ENCODE measurements around the gene NCOA3.

Gene NCOA3

GRCh38 chr20:47687095-47687987, 185.7 kb downstream of the NCOA3 start:
- no peaks in the 10 kb centered on the region for H3K9me3 Mint-ChIP-seq
- H3K27ac Mint-ChIP-seq: no peak overlapping the region
- no peak overlapping the region for H3K4me3 Mint-ChIP-seq
- no peaks in the 10 kb centered on the region for H3K36me3 Mint-ChIP-seq (ENCODE audit: low read depth)
- no peaks in the 10 kb centered on the region for H3K4me1 Mint-ChIP-seq (ENCODE audit: low read depth)
- H3K27me3 Mint-ChIP-seq: peaks cover 4% of the 10 kb centered on the region

DNA sequence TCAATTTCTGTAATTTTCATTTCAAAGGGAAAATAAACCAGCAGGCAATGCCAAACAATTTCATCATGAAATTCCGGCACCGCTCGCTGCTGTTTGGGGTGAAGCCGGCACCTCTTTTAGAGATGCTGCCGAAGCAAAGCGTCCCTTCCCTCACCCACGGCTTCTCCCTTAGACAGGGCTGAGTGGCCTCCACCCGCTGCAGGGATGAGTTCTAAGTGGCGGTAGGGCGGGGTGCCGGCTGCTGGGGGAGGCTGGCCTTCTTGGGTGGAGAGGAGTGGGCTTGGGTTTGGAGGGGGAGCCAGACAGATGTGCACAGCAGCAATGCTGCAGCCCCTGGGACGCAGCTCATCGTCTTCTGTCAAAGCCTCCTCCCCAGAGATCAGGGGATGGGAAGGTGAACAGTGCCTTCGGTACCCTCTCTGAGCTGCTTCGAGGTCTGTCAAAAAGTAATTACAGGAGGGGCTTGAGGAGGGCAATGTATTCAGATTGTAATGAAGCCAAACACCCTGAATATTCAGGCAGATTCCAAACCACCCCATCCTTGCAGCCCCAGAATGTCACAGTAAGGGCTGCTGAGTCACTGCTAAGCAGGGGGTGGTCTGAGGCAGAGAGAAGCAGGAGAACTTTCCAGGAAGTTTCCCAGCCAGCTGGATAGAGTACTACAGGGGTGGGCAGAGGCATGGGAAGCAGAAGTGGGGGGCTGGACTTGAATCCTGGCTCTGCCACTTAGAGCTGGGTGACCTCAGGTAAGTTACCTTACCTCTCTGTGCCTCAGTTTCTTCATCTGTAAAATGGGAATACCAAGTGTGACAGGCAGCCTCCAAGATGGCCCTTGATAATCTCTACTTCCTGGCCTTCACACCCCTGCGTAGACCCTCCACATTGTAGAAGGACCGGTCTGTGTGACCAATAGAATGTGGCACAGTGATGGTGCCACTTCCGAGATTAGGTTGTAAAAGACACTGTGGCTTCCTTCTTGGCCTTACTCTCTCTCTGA, 187.0 kb downstream of the NCOA3 start:
- H3K4me3 Mint-ChIP-seq: no peak overlapping the region
- H3K36me3 Mint-ChIP-seq (ENCODE audit: low read depth): no peaks in the 10 kb centered on the region
- no peaks in the 10 kb centered on the region for H3K4me1 Mint-ChIP-seq (ENCODE audit: low read depth)
- peaks cover 4% of the 10 kb centered on the region for H3K27me3 Mint-ChIP-seq
- no peaks in the 10 kb centered on the region for H3K9me3 Mint-ChIP-seq
- H3K27ac Mint-ChIP-seq: no peak overlapping the region

DNA sequence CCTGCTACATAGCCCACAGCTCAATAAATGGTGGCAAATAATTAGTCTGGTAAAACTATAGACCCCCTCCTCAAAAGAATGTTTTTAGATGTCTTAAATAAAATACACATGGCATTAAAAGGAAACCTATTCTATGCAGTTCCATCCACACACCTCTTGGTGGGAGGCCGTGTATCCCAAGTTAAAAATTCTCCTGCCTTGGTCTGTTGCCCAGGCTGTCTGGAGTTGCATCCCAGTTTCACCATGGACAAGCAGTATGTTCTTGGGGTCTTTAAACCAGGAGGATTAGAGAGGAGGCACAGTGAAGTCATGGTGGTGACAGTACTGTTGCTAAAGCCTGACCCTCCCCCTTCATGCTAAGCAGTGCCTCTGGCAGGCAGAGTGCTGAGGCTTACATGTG, 188.0 kb downstream of the NCOA3 start:
- H3K27ac Mint-ChIP-seq: no peak overlapping the region

GRCh38 chr20:47691625-47692024, 189.9 kb downstream of the NCOA3 start:
- Mint-ChIP-seq H3K4me1 (ENCODE audit: low read depth) (peaks cover 4% of the 10 kb centered on the region), H3K9me3 (no peaks in the 10 kb centered on the region), H3K4me3 (no peak overlapping the region), H3K27me3 (peaks cover 4% of the 10 kb centered on the region), H3K36me3 (ENCODE audit: low read depth) (no peaks in the 10 kb centered on the region), H3K27ac (no peak overlapping the region)

More for the DNA sequence above, 188.0 kb downstream of the NCOA3 start:
- no peaks in the 10 kb centered on the region for H3K4me1 Mint-ChIP-seq (ENCODE audit: low read depth)
- H3K27me3 Mint-ChIP-seq: peaks cover 4% of the 10 kb centered on the region
- no peak overlapping the region for H3K4me3 Mint-ChIP-seq
- H3K36me3 Mint-ChIP-seq (ENCODE audit: low read depth): no peaks in the 10 kb centered on the region
- no peaks in the 10 kb centered on the region for H3K9me3 Mint-ChIP-seq

- Mint-ChIP-seq H3K9me3 (no peaks in the 10 kb centered on the region), H3K4me1 (ENCODE audit: low read depth) (peaks cover 4% of the 10 kb centered on the region), H3K27me3 (peaks cover 4% of the 10 kb centered on the region), H3K36me3 (ENCODE audit: low read depth) (no peaks in the 10 kb centered on the region), H3K4me3 (no peak overlapping the region), H3K27ac (no peak overlapping the region)
Measured at GRCh38 chr20:47694021-47694818, 192.5 kb downstream of the NCOA3 start.

GRCh38 chr20:47696856-47697255, 195.2 kb downstream of the NCOA3 start:
- Mint-ChIP-seq H3K4me1 (ENCODE audit: low read depth) (peaks cover 4% of the 10 kb centered on the region), H3K9me3 (no peaks in the 10 kb centered on the region), H3K4me3 (no peak overlapping the region), H3K36me3 (ENCODE audit: low read depth) (no peaks in the 10 kb centered on the region), H3K27me3 (no peaks in the 10 kb centered on the region), H3K27ac (no peak overlapping the region)

GRCh38 chr20:47698142-47698541, 196.5 kb downstream of the NCOA3 start:
- no peak overlapping the region for H3K4me3 Mint-ChIP-seq
- H3K4me1 Mint-ChIP-seq (ENCODE audit: low read depth): peaks cover 4% of the 10 kb centered on the region

DNA sequence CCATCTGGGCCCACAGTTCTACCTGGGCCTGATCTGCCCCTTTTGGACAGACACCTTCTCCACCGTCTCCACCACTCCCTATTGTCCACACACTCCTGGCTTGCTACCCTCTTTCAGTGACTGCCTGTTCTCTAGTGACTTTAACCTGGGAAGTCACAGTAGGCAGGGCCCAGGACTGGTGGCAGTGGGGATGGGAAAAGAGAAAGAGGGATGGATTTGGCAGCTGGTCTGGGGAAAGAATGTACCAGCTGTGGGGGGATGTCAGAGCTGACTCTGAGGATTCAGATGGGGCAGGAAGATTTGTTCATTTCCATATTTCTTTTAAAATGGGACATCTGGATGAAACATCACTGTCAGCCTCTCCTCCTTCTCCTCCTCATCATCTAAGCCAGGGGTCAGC, 198.1 kb downstream of the NCOA3 start:
- Mint-ChIP-seq H3K27ac (no peak overlapping the region), H3K4me3 (no peak overlapping the region), H3K4me1 (ENCODE audit: low read depth) (peaks cover 4% of the 10 kb centered on the region), H3K36me3 (ENCODE audit: low read depth) (no peaks in the 10 kb centered on the region), H3K27me3 (no peaks in the 10 kb centered on the region), H3K9me3 (no peaks in the 10 kb centered on the region)

More at GRCh38 chr20:47698142-47698541, 196.5 kb downstream of the NCOA3 start:
- Mint-ChIP-seq H3K27ac (no peak overlapping the region), H3K36me3 (ENCODE audit: low read depth) (no peaks in the 10 kb centered on the region), H3K27me3 (no peaks in the 10 kb centered on the region), H3K9me3 (no peaks in the 10 kb centered on the region)

DNA sequence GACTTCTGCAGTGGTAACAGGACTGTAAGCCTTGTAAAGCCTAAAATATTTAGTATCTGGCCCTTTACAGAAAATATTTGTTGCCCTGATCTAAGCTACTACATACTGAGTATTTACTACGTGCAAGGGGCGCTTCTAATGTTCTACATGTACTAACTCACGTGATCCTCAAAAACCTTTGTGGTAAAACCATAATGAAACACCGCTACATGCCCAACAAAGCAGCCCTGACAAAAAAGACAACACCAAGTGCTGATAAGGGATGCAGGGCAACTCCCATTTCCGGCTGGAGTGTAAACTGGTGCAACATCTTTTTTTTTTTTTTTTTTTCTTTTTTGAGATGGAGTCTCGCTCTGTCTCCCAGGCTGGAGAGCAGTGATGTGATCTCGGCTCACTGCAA, 198.6 kb downstream of the NCOA3 start:
- Mint-ChIP-seq H3K4me3 (no peak overlapping the region), H3K9me3 (no peaks in the 10 kb centered on the region), H3K27ac (no peak overlapping the region), H3K27me3 (no peaks in the 10 kb centered on the region), H3K4me1 (ENCODE audit: low read depth) (peaks cover 2% of the 10 kb centered on the region), H3K36me3 (ENCODE audit: low read depth) (no peaks in the 10 kb centered on the region)

DNA sequence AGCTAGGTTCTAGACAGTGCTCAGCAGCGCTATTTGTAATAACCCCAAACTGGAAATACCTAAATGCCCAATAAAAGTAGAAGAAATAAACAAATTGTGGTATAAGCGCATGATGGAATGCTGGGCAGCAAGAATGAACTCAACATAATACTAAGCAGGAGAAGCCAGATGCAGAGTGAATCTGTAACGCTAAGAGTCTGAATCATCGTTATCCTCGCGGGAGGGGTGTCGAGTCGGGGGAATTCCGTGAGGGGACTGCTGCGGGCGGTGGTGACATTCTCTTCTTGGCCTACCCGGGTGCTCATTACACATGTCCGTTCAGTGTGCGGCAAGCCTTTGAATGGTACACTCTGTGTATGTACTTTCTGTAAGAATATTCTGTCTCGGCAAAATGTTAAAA, 199.9 kb downstream of the NCOA3 start:
- Mint-ChIP-seq H3K4me3 (no peak overlapping the region), H3K36me3 (ENCODE audit: low read depth) (no peaks in the 10 kb centered on the region), H3K27me3 (no peaks in the 10 kb centered on the region), H3K9me3 (no peaks in the 10 kb centered on the region), H3K27ac (no peak overlapping the region), H3K4me1 (ENCODE audit: low read depth) (no peaks in the 10 kb centered on the region)

DNA sequence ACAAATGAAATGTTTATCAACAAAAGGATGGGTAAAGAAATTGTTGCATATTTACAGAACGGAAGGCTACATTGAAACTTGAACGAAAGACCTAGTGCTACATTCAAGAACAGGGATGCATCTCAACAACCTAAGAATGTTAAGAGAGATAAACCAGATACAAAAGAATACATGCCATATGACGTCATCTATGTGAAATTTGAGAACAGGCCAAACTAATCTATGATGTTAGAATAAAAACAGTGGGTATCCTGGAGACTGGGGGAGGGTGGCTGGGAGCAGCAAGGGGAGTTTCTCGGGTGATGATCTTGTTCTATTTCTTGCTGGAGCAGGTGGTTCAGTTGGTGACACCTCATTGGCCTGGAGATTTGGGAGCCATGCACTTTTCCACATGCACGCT, 202.1 kb downstream of the NCOA3 start:
- Mint-ChIP-seq H3K4me3 (no peak overlapping the region), H3K4me1 (ENCODE audit: low read depth) (peaks cover 4% of the 10 kb centered on the region), H3K27me3 (no peaks in the 10 kb centered on the region), H3K9me3 (no peaks in the 10 kb centered on the region), H3K27ac (no peak overlapping the region), H3K36me3 (ENCODE audit: low read depth) (no peaks in the 10 kb centered on the region)

DNA sequence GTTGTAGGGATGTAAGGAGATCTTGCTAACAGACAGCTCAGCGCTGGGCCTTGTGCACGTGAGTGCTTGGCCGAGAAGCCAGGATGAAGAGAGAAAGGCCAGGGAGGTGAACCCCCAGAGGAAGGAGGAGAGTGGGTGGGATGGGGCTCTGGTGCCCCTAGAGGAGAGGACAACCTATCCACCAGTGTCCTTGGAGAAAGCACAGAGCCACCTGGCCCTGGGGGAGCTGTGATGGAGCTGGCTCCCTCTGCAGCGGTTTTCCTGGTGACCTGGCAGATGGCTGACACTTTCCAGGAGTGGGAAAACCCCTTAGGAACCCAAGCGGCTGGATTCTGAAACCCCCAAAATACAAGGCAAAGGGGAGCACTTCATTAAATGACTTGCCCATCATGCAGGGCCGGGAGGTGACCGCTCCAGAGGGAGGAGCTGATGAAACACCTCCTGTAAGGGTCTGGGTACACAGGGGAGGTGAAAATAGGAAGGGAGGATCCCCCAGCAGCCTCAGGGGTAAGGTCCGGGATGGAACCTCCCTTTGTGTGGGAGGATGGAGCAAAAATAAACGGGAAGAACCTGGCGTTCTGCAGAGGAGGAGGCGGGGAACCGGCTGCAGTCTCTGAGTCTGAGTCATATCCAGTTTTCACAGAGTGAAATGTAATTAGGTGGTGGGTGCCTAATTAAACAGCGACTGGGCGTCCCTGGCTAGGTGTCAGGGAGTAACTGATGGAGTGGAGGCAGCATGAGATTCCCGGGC, 203.2 kb downstream of the NCOA3 start:
- Mint-ChIP-seq H3K4me1 (ENCODE audit: low read depth) (peaks cover 4% of the 10 kb centered on the region), H3K36me3 (ENCODE audit: low read depth) (no peaks in the 10 kb centered on the region), H3K4me3 (no peak overlapping the region), H3K27me3 (peaks cover 4% of the 10 kb centered on the region), H3K27ac (no peak overlapping the region), H3K9me3 (no peaks in the 10 kb centered on the region)

DNA sequence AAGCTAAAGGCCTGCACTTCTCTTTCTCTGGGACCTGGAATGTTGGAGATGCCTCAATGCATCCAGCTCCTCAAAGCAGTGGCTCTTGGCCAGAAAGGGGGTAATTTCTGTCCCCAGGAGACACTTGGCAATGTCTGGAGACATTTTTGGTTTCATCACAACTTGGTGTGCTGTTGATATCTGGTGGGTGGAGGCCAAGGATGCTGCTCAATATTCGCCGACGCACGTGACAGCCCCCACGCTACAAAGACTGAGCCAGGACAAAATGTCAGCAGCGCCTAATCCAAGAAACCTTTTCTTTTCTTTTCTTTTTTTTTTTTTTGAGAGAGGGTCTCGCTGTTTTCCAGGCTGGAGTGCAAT, 203.8 kb downstream of the NCOA3 start:
- Mint-ChIP-seq H3K9me3 (no peaks in the 10 kb centered on the region), H3K36me3 (ENCODE audit: low read depth) (no peaks in the 10 kb centered on the region), H3K27me3 (peaks cover 4% of the 10 kb centered on the region), H3K4me3 (no peak overlapping the region), H3K27ac (no peak overlapping the region), H3K4me1 (ENCODE audit: low read depth) (peaks cover 4% of the 10 kb centered on the region)

- H3K27ac Mint-ChIP-seq: no peak overlapping the region
- H3K36me3 Mint-ChIP-seq (ENCODE audit: low read depth): no peaks in the 10 kb centered on the region
- H3K27me3 Mint-ChIP-seq: peaks cover 4% of the 10 kb centered on the region
- H3K4me1 Mint-ChIP-seq (ENCODE audit: low read depth): peaks cover 4% of the 10 kb centered on the region
- no peak overlapping the region for H3K4me3 Mint-ChIP-seq
- no peaks in the 10 kb centered on the region for H3K9me3 Mint-ChIP-seq
Measured at GRCh38 chr20:47706345-47706744, 204.7 kb downstream of the NCOA3 start.
